Esophagus mucosa (tissue), 1 donor: ENCODE results near the gene MBOAT7. TPM values are rescaled to one million over a fixed set of nuclear protein-coding genes. Genes with fewer than 3 reads are reported as not detected.
A peak's percentile ranks its signal among the peaks of the same experiment; 100 is the strongest.
"Not testable (repeated sequence)": the region's sequence is repeated elsewhere in the genome, so short reads cannot be mapped to it uniquely, and the experiment has no call there.

Experiments used
- ATAC-seq: fragments of 200-7000 bp; cut with Tn5 transposase; one replicate; pipeline ENCODE4 v1.9.1; 2020
- total RNA-seq: library from RNA; stranded (reverse); gene quantifications from one replicate; pipeline ENCODE4 v1.2.4, GENCODE V29; 2023
- donor health status: DM: yes; HTN: yes; CAD: no.

The MBOAT7 gene
- 36.7 TPM for total RNA-seq

- peak; percentile 4 for ATAC-seq
Measured at GRCh38 chr19:54189145-54189734, at the start of gene MBOAT7. Gene MBOAT7, minus strand, starts transcription at chr19:54189580. Its CDS starts 1,072 bp downstream, at chr19:54188508.

- no peak for ATAC-seq
Measured at GRCh38 chr19:54233941-54234340, 44.6 kb upstream of the MBOAT7 start.

- peak; percentile 89 for ATAC-seq
Measured at GRCh38 chr19:54231077-54231931, 41.9 kb upstream of the MBOAT7 start.

- ATAC-seq: no peak
Measured at GRCh38 chr19:54230031-54230430, 40.7 kb upstream of the MBOAT7 start.

GRCh38 chr19:54229146-54229545 is 39.8 kb upstream of the MBOAT7 start:
- no peak for ATAC-seq

GRCh38 chr19:54224619-54225018 is 35.2 kb upstream of the MBOAT7 start:
- not testable (repeated sequence) for ATAC-seq

GRCh38 chr19:54223937-54224281 is 34.5 kb upstream of the MBOAT7 start:
- ATAC-seq: peak; percentile 23

GRCh38 chr19:54223277-54223936 is 34.0 kb upstream of the MBOAT7 start:
- peak; percentile 7 for ATAC-seq

- peak; percentile 9 for ATAC-seq
Measured at GRCh38 chr19:54222474-54223276, 33.3 kb upstream of the MBOAT7 start, which contains the start of gene LILRB3. Gene LILRB3, minus strand, starts transcription at chr19:54223007. Its CDS starts 31 bp downstream, at chr19:54222976.

GRCh38 chr19:54221947-54222346 is 32.6 kb upstream of the MBOAT7 start:
- ATAC-seq: not testable (repeated sequence)

- peak; percentile 15 for ATAC-seq
Measured at GRCh38 chr19:54219702-54220101, 30.3 kb upstream of the MBOAT7 start.

- no peak for ATAC-seq
Measured at GRCh38 chr19:54218960-54219661, 29.7 kb upstream of the MBOAT7 start.

GRCh38 chr19:54218259-54218658 is 28.9 kb upstream of the MBOAT7 start:
- no peak for ATAC-seq

GRCh38 chr19:54217517-54218247 is 28.3 kb upstream of the MBOAT7 start:
- ATAC-seq: not testable (repeated sequence)

- no peak for ATAC-seq
Measured at GRCh38 chr19:54216869-54217268, 27.5 kb upstream of the MBOAT7 start.

- not testable (repeated sequence) for ATAC-seq
Measured at GRCh38 chr19:54214734-54215133, 25.4 kb upstream of the MBOAT7 start.

GRCh38 chr19:54214217-54214616 is 24.8 kb upstream of the MBOAT7 start:
- ATAC-seq: not testable (repeated sequence)

GRCh38 chr19:54211235-54211634 is 21.9 kb upstream of the MBOAT7 start:
- ATAC-seq: peak; percentile 4

GRCh38 chr19:54209811-54210494 is 20.6 kb upstream of the MBOAT7 start:
- ATAC-seq: peak; percentile 67

GRCh38 chr19:54209058-54209810 is 19.9 kb upstream of the MBOAT7 start:
- ATAC-seq: peak; percentile 25
